Prostate gland (tissue), 2 donors: Measurements from ENCODE around the gene IGSF8.

Experiments used
- POLR2A ChIP-seq: fragments of 450-650 bp; IDR thresholded peaks from one replicate; pipeline ENCODE4 v1.6.1; 2016; ENCODE audit warnings: antibody characterized with exemption, mild to moderate bottlenecking
- TF ChIP-seq, protein P1 (sequence below), 4 experiments: fragments of 200-600 bp in 2 of 4; fragments of 450-650 bp in 2 of 4; sonication (generic) in 2 of 4; IDR thresholded peaks; 1 replicate in 3 of 4; 2 replicates in 1 of 4; pipeline ENCODE4 v1.5.1; 2016 to 2019; ENCODE audit warnings: antibody characterized with exemption in 4 of 4, mild to moderate bottlenecking in 2 of 4, moderate library complexity in 2 of 4

DNA sequence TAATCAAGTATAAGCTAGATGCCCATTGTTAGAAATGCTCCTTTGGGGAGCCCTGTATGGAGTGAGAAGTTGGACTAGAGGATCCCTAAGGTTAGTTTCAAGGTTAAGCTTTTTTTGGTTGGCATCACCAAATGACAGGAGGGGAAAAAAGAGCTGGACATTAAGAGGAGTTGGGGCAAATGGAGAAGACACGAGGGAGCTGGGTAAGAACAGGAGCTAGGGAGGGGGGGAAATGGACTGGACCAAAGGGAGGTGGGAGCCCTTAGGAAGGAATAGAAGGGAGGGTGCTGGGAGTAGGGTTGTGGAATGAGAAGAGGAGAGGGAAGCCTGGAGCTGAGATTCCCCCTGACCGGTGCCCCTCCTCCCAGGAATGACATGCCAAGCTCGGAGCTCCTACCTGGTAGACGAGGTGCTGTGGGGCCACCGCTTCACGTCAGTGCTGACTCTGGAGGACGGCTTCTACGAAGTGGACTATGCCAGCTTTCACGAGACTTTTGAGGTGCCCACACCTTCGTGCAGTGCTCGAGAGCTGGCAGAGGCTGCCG, 11.2 kb downstream of the IGSF8 start:
- TF ChIP-seq, protein P1, sequence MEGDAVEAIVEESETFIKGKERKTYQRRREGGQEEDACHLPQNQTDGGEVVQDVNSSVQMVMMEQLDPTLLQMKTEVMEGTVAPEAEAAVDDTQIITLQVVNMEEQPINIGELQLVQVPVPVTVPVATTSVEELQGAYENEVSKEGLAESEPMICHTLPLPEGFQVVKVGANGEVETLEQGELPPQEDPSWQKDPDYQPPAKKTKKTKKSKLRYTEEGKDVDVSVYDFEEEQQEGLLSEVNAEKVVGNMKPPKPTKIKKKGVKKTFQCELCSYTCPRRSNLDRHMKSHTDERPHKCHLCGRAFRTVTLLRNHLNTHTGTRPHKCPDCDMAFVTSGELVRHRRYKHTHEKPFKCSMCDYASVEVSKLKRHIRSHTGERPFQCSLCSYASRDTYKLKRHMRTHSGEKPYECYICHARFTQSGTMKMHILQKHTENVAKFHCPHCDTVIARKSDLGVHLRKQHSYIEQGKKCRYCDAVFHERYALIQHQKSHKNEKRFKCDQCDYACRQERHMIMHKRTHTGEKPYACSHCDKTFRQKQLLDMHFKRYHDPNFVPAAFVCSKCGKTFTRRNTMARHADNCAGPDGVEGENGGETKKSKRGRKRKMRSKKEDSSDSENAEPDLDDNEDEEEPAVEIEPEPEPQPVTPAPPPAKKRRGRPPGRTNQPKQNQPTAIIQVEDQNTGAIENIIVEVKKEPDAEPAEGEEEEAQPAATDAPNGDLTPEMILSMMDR (IDR thresholded peaks at IDR 0.05): no peak
- TF ChIP-seq POLR2A: no peak
